K562 (cell line): ENCODE data around the gene MSGN1. TPM values are rescaled to one million over a fixed set of nuclear protein-coding genes. Genes with fewer than 3 reads are reported as not detected.
"Not testable (repeated sequence)": the region's sequence is repeated elsewhere in the genome, so short reads cannot be mapped to it uniquely, and the experiment has no call there.

ENCODE experiments used
- ATAC-seq: fragments of 200-7000 bp; cut with Tn5 transposase; 3 replicates; pipeline ENCODE4 v1.9.1; 2020; ENCODE audit warnings: moderate library complexity
- BruUV-seq: library from RNA; stranded (reverse); fragments of 400-500 nt; replicated peaks from 2 replicates; lab custom pipeline; 2021; lab: Mats Ljungman, UMichigan
- CTCF ChIA-PET: fragments of 300-600 bp; formaldehyde crosslinking; extraction: SDS; loops from one replicate; lab custom pipeline; 2021; ENCODE audit warnings: low intra/inter-chr PET ratio; lab: Yijun Ruan, JAX
- POLR2A ChIA-PET: fragments of 300-600, 350-650 bp; sonication (Branson Sonifier 250); formaldehyde crosslinking; extraction: SDS; loops from one replicate; lab custom pipeline; 2021; ENCODE audit warnings: antibody characterized with exemption, inconsistent platforms; lab: Yijun Ruan, JAX
- DNase-seq, 4 experiments: peaks; one replicate each; pipeline versions ENCODE4 v3.0.0 to v3.0.0-alpha.2; 2011 to 2018; ENCODE audit warnings: low spot score in 3 of 4, mixed read lengths in 3 of 4; ENCODE audit errors: extremely low read depth in 1 of 4
- FAIRE-seq: peaks from 2 replicates; lab custom pipeline; 2011; peaks lifted over from hg19 to GRCh38; lab: Jason Lieb, UNC
- H2AFZ ChIP-seq: 2 replicates; pipeline ENCODE4 v1.6.0; 2011; ENCODE audit warnings: low read depth, low read length, control low read depth, inconsistent platforms
- H3K27ac ChIP-seq: fragments of 200-600 bp; 3 replicates; pipeline ENCODE4 v1.8.0; 2011; ENCODE audit warnings: low read depth, mild to moderate bottlenecking, control low read depth, inconsistent platforms, low read length, moderate library complexity, mixed read lengths; ENCODE audit errors: extremely low read depth
- H3K27me3 ChIP-seq, 2 experiments: fragments of 300-600 bp in 1 of 2; 2 replicates in 1 of 2; 3 replicates in 1 of 2; pipeline versions ENCODE4 v1.6.0 to v1.8.0; 2011; ENCODE audit warnings: inconsistent platforms in 2 of 2, low read length in 2 of 2, mild to moderate bottlenecking in 1 of 2, mixed read lengths in 1 of 2, moderate library complexity in 1 of 2; ENCODE audit not compliant: control insufficient read depth in 2 of 2, insufficient read depth in 2 of 2
- H3K36me3 ChIP-seq: fragments of 300-600 bp; 3 replicates; pipeline ENCODE4 v1.8.0; 2011; ENCODE audit warnings: mild to moderate bottlenecking, low read length, inconsistent platforms; ENCODE audit not compliant: control insufficient read depth, insufficient read depth
- H3K4me1 ChIP-seq, 2 experiments: fragments of 200-600 bp in 1 of 2; replicated peaks in 1 of 2; 2 replicates in 1 of 2; 3 replicates in 1 of 2; pipeline versions ENCODE4 v1.5.1 to v1.8.0; 2011; ENCODE audit warnings: inconsistent platforms in 2 of 2, low read length in 2 of 2, mild to moderate bottlenecking in 1 of 2, mixed read lengths in 1 of 2, moderate library complexity in 1 of 2; ENCODE audit not compliant: control insufficient read depth in 2 of 2, insufficient read depth in 2 of 2
- H3K4me2 ChIP-seq: 2 replicates; pipeline ENCODE4 v1.6.1; 2011; ENCODE audit warnings: low read length, control low read depth, inconsistent platforms, mixed read lengths; ENCODE audit not compliant: insufficient read depth
- H3K4me3 ChIP-seq: fragments of 200-600 bp; sonication (generic), shearing (Covaris generic); 2 replicates; pipeline ENCODE4 v1.5.1; 2016; ENCODE audit warnings: control low read depth, inconsistent platforms
- H3K79me2 ChIP-seq: fragments of 200-600 bp; 3 replicates; pipeline ENCODE4 v1.8.0; 2011; ENCODE audit warnings: low read length, inconsistent platforms; ENCODE audit not compliant: control insufficient read depth, insufficient read depth
- H3K9ac ChIP-seq, 2 experiments: 2 replicates each; pipeline versions ENCODE4 v1.6.0 to v1.6.1; 2011; ENCODE audit warnings: low read depth in 2 of 2, low read length in 2 of 2, control low read depth in 1 of 2, inconsistent platforms in 1 of 2, mild to moderate bottlenecking in 1 of 2, mixed read lengths in 1 of 2; ENCODE audit not compliant: insufficient read depth in 1 of 2
- H3K9me1 ChIP-seq: one replicate; pipeline ENCODE4 v1.6.0; 2011; ENCODE audit warnings: inconsistent platforms, mild to moderate bottlenecking, low read length, moderate library complexity; ENCODE audit not compliant: control insufficient read depth, insufficient read depth
- H3K9me3 ChIP-seq: replicated peaks from 2 replicates; pipeline ENCODE4 v1.5.1; 2011; ENCODE audit warnings: low read depth, low read length, inconsistent platforms; ENCODE audit not compliant: control insufficient read depth, insufficient read depth
- H4K20me1 ChIP-seq: replicated peaks from 2 replicates; pipeline ENCODE4 v1.6.1; 2011; ENCODE audit warnings: low read length, inconsistent platforms, mixed read lengths; ENCODE audit not compliant: control insufficient read depth, insufficient read depth
- EZH2 ChIP-seq: IDR thresholded peaks from 2 replicates; pipeline ENCODE4 v1.6.1; 2012; ENCODE audit warnings: low read depth, mild to moderate bottlenecking, inconsistent platforms, low read length, borderline replicate concordance
- SRSF7 ChIP-seq: fragments of 200-400 bp; formaldehyde crosslinking; optimal IDR thresholded peaks from 2 replicates; pipeline ENCODE3; 2017; ENCODE audit warnings: mild to moderate bottlenecking, low read depth, low read length
- TEAD2 ChIP-seq: fragments of 450-650 bp; IDR thresholded peaks from 2 replicates; pipeline ENCODE4 v1.6.1; 2016; ENCODE audit warnings: missing genetic modification characterization, control low read depth, missing compliant biosample characterization
- WGBS: fragments of 100-300 bp; shearing (Covaris generic); methylation state at CpG from one replicate; pipeline ENCODE4 v1.1.6; 2016; ENCODE audit warnings: low coverage, mixed read lengths; ENCODE audit not compliant: insufficient coverage; ENCODE audit errors: missing lambda C conversion rate; 5-methylcytosine and 5-hydroxymethylcytosine counted together
- in situ Hi-C: fragments of 300-500 bp; cut with MboI; formaldehyde crosslinking; loops from 4 replicates; pipeline ENCODE4 v1.15.0; 2018; ENCODE audit warnings: inconsistent platforms, mixed read lengths
- intact Hi-C: fragments of 100-400 bp; cut with micrococcal nuclease; formaldehyde crosslinking; loops from 2 replicates; pipeline ENCODE4 v1.14.2; 2022
- polyA plus RNA-seq, 8 experiments: library from polyadenylated mRNA; depleted of rRNA in 4 of 8; stranded (reverse) in 5 of 8; unstranded in 3 of 8; fragments of >200 nt; fragmentation: Nextera tagmentation in 2 of 8; fragmentation: Illumina TruSeq in 1 of 8; extraction: Ambion mirVana in 2 of 8; extraction: Trizol in 1 of 8; gene quantifications; 2 replicates each; pipeline versions ENCODE4 v1.2.1 to v1.2.3, GENCODE V29; 2011 to 2014; ENCODE audit warnings: inconsistent platforms in 1 of 8, missing spikeins in 1 of 8
- total RNA-seq, 7 experiments: library from RNA; depleted of rRNA in 6 of 7; stranded (reverse); fragments of >200 nt in 6 of 7; fragmentation: Illumina TruSeq in 2 of 7; extraction: Trizol in 2 of 7; gene quantifications; 2 replicates each; pipeline versions ENCODE4 v1.2.1 to v1.2.3, GENCODE V29; 2011 to 2021; ENCODE audit warnings: low replicate concordance in 1 of 7
- TF ChIP-seq, protein P1 (sequence below): fragments of 200-600 bp; sonication (generic); IDR thresholded peaks from one replicate; pipeline ENCODE4 v1.6.1; 2012; ENCODE audit warnings: mild to moderate bottlenecking, low read depth, low read length, inconsistent platforms

The MSGN1 gene
- total and polyA plus RNA-seq, 9 of the 15 experiments (the other 6 are each of a cell fraction or from before 2014, with no cell fraction given), result not detected

DNA sequence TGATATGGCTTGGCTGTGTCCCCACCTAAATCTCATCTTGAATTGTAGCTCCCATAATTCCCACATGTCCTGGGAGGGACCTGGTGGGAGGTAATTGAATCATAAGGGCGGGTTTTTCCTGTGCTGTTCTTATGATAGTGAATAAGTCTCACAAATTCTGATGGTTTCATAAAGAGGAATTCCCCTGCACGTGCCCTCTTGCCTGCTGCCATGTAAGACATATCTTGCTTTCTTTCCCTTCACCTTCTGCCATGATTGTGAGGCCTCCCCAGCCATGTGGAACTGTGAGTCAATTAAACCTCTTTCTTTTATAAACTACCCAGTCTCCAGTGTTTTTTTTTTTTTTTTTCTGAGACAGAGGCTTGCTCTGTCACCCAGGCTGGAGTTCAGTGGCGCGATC, 7.4 kb downstream of the MSGN1 start:
- H3K27ac ChIP-seq, H3K9me1 ChIP-seq, CTCF ChIA-PET, H2AFZ ChIP-seq, BruUV-seq, H4K20me1 ChIP-seq, intact Hi-C loops, H3K79me2 ChIP-seq, H3K27me3 ChIP-seq, FAIRE-seq, H3K4me2 ChIP-seq, H3K36me3 ChIP-seq, H3K9me3 ChIP-seq, DNase-seq, POLR2A ChIA-PET, H3K4me3 ChIP-seq, ATAC-seq, in situ Hi-C loops, H3K9ac ChIP-seq, H3K4me1 ChIP-seq: not testable (repeated sequence)
- 0% methylated on average over 4 of the region's 4 CpGs for WGBS

DNA sequence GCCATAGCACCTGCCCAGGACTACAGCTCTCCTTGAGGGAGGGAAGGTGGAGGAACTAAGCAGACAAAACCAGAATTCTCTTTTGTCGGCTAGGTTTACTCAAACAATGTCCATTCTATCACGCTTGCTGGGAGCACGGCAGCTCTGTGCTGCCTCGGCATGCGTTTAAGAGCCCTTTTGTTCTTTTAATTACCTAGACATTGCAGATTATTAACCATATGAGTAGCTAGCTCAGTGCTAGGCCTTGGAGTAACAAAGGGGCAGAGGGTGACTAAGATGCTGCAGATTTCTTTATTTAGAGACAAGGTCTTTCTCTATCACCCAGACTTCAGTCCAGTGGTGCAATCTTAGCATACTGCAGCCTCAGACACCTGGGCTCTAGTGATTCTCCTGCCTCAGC, 11.1 kb downstream of the MSGN1 start:
- Histone ChIP-seq H2AFZ (no peak overlapping the region), H3K27ac (no peak overlapping the region), H3K4me3 (no peak overlapping the region), H3K9me3 (no peaks in the 10 kb centered on the region), H3K9ac (no peak overlapping the region), H3K4me1 (peaks cover 0 to 6% of the 10 kb centered on the region in 2 experiments; a peak in 2 of 5 replicates), H3K9me1 (no peaks in the 10 kb centered on the region), H3K27me3 (peaks cover 8 to 11% of the 10 kb centered on the region in 2 experiments; a peak in 3 of 5 replicates), H3K79me2 (no peaks in the 10 kb centered on the region), H3K4me2 (no peak overlapping the region), H4K20me1 (no peaks in the 10 kb centered on the region), H3K36me3 (no peaks in the 10 kb centered on the region)
- no peak for FAIRE-seq
- no peak for ATAC-seq
- intact Hi-C loops (no loop called here), in situ Hi-C loops (no loop called here)
- DNase-seq, result no peak
- ChIA-PET CTCF (no interaction called here), POLR2A (interaction anchor here (0.6 kb wide), 1 partner anchor 168 kb away, joined by 3 read pairs; no protein-coding TSS in a partner anchor)
- 1% methylated on average over 5 of the region's 5 CpGs for WGBS
- no TSS peak for BruUV-seq
- TF ChIP-seq SRSF7 (no peak), TEAD2 (no peak), EZH2 (no peak)
- TF ChIP-seq, protein P1, sequence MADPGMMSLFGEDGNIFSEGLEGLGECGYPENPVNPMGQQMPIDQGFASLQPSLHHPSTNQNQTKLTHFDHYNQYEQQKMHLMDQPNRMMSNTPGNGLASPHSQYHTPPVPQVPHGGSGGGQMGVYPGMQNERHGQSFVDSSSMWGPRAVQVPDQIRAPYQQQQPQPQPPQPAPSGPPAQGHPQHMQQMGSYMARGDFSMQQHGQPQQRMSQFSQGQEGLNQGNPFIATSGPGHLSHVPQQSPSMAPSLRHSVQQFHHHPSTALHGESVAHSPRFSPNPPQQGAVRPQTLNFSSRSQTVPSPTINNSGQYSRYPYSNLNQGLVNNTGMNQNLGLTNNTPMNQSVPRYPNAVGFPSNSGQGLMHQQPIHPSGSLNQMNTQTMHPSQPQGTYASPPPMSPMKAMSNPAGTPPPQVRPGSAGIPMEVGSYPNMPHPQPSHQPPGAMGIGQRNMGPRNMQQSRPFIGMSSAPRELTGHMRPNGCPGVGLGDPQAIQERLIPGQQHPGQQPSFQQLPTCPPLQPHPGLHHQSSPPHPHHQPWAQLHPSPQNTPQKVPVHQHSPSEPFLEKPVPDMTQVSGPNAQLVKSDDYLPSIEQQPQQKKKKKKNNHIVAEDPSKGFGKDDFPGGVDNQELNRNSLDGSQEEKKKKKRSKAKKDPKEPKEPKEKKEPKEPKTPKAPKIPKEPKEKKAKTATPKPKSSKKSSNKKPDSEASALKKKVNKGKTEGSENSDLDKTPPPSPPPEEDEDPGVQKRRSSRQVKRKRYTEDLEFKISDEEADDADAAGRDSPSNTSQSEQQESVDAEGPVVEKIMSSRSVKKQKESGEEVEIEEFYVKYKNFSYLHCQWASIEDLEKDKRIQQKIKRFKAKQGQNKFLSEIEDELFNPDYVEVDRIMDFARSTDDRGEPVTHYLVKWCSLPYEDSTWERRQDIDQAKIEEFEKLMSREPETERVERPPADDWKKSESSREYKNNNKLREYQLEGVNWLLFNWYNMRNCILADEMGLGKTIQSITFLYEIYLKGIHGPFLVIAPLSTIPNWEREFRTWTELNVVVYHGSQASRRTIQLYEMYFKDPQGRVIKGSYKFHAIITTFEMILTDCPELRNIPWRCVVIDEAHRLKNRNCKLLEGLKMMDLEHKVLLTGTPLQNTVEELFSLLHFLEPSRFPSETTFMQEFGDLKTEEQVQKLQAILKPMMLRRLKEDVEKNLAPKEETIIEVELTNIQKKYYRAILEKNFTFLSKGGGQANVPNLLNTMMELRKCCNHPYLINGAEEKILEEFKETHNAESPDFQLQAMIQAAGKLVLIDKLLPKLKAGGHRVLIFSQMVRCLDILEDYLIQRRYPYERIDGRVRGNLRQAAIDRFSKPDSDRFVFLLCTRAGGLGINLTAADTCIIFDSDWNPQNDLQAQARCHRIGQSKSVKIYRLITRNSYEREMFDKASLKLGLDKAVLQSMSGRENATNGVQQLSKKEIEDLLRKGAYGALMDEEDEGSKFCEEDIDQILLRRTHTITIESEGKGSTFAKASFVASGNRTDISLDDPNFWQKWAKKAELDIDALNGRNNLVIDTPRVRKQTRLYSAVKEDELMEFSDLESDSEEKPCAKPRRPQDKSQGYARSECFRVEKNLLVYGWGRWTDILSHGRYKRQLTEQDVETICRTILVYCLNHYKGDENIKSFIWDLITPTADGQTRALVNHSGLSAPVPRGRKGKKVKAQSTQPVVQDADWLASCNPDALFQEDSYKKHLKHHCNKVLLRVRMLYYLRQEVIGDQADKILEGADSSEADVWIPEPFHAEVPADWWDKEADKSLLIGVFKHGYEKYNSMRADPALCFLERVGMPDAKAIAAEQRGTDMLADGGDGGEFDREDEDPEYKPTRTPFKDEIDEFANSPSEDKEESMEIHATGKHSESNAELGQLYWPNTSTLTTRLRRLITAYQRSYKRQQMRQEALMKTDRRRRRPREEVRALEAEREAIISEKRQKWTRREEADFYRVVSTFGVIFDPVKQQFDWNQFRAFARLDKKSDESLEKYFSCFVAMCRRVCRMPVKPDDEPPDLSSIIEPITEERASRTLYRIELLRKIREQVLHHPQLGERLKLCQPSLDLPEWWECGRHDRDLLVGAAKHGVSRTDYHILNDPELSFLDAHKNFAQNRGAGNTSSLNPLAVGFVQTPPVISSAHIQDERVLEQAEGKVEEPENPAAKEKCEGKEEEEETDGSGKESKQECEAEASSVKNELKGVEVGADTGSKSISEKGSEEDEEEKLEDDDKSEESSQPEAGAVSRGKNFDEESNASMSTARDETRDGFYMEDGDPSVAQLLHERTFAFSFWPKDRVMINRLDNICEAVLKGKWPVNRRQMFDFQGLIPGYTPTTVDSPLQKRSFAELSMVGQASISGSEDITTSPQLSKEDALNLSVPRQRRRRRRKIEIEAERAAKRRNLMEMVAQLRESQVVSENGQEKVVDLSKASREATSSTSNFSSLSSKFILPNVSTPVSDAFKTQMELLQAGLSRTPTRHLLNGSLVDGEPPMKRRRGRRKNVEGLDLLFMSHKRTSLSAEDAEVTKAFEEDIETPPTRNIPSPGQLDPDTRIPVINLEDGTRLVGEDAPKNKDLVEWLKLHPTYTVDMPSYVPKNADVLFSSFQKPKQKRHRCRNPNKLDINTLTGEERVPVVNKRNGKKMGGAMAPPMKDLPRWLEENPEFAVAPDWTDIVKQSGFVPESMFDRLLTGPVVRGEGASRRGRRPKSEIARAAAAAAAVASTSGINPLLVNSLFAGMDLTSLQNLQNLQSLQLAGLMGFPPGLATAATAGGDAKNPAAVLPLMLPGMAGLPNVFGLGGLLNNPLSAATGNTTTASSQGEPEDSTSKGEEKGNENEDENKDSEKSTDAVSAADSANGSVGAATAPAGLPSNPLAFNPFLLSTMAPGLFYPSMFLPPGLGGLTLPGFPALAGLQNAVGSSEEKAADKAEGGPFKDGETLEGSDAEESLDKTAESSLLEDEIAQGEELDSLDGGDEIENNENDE, result no peak
